Measurements from ENCODE around the gene NCMAP.
"Not testable (repeated sequence)": the region's sequence is repeated elsewhere in the genome, so short reads cannot be mapped to it uniquely, and the experiment has no call there.

NCMAP gene, protein sequence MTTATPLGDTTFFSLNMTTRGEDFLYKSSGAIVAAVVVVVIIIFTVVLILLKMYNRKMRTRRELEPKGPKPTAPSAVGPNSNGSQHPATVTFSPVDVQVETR

DNA sequence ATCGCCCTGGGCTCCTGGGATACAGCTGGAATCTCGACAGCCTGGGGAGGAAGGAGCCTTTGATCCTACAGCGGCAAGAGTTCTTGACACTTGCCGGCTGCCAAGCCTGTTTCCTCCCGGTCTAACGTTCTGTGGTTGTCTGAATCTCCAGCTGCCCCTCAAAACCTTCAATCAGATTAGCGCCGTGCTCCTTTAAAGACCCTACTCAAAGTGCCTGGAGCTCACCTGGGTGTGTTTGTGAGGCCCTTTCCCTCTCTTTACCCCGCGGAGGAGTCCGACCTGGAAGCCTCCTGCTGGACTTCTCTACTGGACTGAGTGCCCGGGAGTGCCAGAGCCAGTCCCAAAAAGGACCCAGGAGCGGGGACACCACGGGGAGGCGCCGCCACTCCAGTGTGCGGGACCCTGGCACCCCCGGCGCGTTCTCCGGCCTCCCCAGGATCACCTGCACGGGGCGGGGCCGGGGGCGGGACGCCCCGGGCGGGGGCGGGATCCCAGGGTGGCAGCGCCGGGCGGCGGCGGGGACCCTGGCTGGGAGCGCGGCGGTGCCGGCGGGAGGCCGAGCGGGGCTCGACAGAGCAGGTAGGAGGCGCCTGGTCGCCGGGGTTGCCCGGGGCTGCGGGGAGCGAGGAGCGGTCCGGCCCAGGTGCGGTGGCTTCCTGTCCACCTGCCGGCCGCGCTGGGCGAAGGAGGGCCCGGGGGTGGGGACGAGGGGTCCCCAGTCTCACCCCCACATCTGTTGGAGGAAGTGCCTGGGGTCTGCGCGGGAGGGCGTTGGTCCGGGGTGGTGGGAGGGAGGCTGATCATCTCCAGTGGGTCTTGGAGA is at the start of gene NCMAP:
Gene NCMAP, plus strand, starts transcription at position 497 of the 823 bp plus-strand sequence. CDS start 39,344 bp downstream, outside the sequence.
- DNase-seq (ENCODE audit: low spot score), result peak; percentile 76

DNA sequence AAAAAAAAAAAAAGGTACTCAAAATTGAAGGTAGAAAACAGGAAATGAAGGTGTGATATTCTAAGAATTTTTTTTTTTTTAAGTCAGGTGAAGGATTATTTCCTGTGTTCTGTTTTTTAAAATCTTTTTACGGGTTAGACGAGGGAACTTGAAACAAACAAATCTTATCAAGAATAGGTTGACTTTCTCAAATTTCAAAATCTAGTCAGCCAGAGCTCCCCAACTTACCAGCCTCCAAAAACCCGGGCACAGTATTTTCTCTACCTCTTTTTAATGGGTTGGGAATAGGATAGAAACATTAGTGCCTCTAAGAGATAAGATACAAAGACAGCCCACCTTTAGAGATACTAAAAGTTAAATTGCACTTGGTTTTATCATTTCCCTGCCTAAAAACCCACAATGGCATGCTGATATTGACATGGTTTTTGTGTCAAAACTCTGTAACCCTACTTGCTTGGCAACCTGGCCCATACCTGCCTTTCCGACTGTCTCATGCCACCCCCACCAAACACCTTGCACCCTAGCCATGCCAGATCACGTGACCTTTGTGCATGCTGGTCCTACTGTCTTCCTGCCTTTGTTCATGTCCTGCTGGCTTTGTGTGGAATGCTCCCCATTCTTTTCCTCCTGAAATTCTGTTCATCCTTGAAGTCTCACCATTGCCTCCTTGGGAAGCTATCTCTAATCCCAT is 49.1 kb upstream of the NCMAP start:
- DNase-seq (ENCODE audit: low spot score), result no peak

DNA sequence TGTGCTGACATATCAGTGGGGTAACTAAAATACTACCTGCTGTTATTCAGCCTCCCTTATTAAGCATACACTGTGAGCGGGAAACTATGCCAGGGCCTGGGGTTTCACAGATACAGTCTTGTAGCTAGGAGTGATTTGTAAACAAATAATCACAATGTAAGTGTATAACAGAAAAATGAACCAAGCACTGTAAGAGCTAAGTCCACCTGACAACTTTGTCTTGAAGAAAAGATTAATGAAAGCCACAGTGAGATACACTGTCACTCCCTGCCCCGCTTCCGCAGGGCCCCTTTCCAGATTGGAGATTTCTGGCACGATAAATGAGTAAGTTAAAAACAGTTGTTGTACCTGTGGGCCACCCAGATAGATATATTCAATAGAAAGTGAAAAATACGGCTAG is 48.5 kb upstream of the NCMAP start:
- DNase-seq (ENCODE audit: low spot score), result no peak

DNA sequence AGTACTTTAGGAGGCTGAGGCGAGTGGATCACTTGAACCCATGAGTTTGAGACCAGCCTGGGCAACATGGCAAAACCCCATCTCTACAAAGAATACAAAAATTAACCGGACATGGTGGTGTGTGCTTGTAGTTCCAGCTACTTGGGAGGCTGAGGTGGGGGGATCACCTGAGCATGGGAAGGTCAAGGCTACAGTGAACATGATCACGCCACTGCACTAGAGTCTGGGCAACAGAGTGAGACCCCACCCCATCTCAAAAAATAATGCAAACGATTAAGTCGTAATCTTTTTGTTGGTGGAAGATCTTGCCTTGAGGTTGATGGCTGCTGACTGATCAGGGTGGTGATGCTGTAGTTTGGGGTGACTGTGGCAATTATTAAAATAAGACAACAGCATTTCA is 47.0 kb upstream of the NCMAP start:
- DNase-seq (ENCODE audit: low spot score), result no peak

DNA sequence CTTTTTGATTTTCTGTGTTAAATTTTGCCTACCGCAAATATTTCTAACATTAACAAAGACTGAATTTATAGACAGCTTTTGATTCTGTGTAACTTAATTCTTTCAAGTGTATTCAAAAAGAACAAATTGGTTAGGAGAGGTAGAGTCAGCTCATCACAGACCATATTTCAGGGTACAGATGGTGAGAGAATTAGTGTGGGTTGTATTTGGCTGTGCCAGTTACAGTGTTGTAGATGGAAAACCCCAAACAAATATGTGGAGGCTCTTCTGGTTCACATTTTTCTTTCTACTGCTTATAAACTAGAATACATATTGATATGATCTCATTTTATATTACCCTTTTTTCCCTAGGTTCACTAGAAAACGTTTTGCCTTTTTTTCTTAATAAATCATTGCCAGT is 42.2 kb upstream of the NCMAP start:
- DNase-seq (ENCODE audit: low spot score), result no peak

DNA sequence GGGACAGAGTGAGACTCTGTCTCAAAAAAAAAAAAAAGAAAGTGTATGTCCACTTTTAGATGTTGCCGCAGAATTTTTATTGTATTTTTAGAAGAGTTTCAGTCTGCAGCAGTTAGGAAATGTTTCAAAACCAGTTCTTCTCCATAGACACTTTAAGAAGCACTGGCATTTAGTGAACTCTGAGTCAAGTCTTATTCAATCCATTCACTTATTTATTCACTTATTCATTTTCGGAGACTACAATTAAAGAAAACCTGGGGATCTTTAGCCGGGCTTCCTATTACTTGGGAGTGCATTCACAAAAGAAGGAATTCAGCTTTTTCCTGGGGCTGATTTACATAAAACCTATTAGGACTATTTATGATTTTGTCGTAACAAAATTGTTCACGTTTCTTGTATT is 40.9 kb upstream of the NCMAP start:
- DNase-seq (ENCODE audit: low spot score), result no peak

DNA sequence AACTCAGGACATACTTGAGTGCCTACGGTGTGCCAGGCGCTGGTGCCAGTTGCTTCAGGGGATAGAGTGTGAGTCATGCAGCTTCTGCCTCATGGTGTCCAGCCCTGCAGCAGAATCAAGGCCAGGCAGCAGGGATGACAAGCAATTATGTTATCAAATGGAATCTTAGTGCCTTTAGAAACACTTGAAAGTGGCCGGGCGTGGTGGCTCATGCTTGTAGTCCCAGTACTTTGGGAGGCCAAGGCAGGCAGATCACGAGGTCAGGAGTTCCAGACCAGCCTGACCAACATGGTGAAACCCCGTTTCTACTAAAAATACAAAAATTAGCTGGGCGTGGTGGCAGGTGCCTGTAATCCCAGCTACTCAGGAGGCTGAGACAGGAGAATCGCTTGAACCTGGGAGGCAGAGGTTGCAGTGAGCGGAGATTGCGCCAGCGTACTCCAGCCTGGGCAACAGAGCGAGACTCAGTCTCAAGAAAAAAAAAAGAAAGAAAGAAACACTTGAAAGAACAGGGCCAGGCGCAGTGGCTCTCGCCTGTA is 40.1 kb upstream of the NCMAP start:
- not testable (repeated sequence) for DNase-seq (ENCODE audit: low spot score)

DNA sequence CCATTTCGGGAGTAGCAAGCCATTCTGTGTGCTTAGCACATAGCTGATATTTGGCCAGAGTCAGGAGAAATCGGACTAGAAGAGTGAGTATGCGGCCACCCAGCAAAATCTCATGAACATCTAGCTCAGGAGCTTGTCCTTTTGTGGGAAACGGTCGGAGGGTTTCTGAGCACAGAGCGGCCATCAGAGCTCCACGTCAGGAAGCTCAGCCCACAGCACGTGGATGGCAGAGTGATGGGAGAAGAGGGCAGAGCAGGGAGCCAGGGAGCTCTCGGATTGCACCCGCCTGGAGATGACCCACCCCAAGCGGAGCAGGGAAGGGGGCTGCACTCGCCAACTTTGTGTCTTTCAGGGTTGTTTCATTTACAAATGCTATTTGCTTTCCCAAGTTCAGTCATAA is 39.4 kb upstream of the NCMAP start:
- DNase-seq (ENCODE audit: low spot score), result no peak

DNA sequence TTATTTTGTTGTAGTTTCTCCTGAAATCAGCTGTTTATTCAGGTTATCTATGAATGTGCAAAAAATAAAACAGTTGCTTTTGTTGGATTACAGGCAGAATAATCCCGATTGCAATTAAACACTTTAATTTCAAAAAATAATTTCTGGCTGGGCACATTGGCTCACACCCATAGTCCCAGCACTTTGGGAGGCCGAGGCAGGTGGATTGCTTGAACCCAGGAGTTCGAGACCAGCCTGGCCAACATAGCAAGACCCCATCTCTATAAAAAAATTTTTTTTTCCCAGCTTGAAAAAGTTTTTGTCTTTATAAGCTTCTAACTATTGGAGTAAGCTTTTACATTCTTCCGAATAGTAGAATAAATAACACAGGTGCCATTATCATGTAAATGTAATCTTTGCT is 38.0 kb upstream of the NCMAP start:
- DNase-seq (ENCODE audit: low spot score), result no peak

DNA sequence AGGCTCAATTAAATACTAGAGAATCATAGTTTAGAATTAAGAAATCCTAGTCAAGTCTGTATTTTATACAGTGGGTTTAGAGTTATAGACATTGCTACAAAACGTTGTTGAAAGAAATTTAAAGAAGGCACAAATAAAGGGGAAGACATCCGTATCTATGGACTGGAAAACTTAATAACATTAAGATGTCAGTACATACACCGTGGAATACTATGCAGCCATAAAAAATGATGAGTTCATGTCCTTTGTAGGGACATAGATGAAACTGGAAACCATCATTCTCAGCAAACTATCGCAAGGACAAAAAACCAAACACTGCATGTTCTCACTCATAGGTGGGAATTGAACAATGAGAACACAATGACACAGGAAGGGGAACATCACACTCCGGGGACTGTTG is 35.6 kb upstream of the NCMAP start:
- DNase-seq (ENCODE audit: low spot score), result not testable (repeated sequence)

DNA sequence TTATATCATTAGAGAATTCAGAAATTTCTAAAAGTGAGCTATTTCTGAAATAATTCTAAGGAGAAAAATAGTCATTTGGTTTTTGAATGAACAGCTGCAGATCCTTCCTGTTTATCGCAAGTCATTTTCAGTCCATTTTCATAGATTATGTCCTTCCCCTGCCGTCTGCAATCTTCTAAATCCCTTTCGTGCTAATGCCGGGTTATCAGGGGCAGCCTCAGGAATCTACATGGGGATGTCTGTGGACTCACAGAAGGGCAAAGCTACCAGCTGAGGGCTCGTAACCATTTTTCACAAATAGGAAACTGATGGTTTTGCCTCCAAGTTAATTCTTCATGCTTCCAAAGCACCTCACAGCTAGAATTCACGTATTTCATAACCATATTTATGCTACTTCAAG is 30.3 kb upstream of the NCMAP start:
- DNase-seq (ENCODE audit: low spot score), result no peak

DNA sequence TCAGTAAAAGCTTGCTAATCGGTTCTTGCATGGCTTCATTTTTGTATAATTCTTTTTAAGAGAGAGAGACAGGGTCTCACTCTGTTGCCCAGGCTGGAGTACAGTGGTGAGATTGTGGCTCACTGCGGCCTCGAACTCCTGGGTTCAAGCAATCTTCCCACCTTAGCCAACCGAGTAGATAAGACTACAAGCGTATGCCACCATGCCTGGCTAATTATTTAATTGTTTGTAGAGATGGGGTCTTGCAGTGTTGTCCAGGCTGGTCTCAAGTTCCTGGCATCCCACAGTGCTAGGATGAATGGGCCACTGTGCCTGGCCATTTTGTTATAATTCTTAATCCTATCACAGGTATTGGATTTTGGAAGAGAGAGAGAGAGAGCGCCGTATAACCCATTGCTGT is 29.8 kb upstream of the NCMAP start:
- DNase-seq (ENCODE audit: low spot score), result no peak

DNA sequence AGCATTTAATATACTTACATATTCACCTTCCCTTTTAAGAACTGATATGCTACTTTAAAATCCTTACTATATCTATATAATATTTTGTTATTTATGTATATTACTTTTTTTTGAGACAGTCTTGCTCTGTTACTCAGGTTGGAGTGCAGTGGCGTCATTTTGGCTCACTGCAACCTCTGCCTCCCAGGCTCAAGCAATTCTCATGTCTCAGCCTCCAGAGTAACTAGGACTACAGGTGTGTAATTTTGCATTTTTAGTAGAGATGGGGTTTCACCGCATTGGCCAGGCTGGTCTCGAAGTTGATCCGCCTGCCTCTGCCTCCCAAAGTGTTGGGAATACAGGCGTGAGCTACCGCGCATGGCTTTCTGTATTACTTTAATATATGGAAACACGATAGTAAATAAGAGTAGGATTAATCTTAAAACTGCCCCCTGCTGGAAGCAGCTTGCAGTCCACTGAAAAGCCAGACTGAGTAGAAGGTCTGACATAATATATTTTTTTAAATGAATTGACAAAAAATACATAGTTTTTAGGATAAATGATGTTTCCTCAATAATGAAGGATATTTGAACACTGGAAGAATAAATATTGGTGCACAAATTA is 28.8 kb upstream of the NCMAP start:
- peak; percentile 35 for DNase-seq (ENCODE audit: low spot score)

DNA sequence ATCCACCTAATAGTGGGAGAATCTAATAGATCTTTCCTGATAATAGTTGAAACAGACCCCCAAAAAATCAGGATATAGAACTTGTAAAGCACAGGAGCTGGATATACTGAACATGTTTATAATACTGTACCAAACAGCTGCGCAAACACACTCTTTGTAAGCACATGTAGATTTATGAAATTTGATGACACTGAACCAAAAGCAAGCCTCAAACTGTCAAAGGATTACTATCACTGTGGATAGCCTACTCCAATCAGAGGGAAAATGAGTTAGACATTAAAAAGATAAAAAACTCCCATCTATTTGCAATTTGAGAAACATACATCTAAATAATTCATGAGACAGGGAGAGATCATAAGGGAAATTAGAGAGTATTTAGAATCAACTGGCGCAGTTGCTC is 27.1 kb upstream of the NCMAP start:
- no peak for DNase-seq (ENCODE audit: low spot score)

DNA sequence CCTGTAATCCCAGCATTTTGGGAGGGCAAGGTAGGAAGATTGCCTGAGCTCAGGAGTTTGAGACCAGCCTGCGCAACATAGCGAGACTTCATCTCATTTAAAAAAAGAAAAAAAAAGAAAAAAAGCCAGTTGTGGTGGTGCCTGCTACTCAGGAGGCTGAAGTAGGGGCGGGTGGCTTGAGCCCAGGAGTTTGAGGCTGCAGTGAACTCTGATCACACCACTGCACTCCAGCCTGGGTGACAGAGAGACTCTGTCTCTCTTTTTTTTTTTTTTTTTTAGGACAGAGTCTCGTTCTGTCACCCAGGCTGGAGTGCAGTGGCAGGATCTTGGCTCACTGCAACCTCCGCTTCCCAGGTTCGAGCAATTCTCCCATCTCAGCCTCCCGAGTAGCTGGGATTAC is 26.6 kb upstream of the NCMAP start:
- DNase-seq (ENCODE audit: low spot score), result not testable (repeated sequence)

DNA sequence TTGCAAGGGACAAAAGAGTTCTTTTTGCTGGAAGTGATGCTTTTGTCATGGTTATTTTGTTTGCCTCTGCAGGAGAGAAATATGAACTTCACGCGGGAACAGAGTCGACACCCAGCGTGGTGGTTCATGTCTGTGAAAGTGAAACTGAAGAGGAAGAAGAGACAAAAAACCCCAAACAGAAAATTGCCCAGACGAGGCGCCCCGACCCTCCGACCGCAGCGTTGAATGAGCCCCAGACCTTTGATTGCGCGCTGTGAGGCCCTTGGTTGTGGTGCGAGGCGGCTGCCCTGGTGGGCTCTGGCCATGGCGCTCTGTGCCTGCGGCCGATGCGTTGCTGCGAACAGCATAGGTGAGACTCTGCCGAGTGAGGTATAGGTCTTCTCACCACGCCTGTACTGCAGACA is 20.9 kb upstream of the NCMAP start:
- no peak for DNase-seq (ENCODE audit: low spot score)

DNA sequence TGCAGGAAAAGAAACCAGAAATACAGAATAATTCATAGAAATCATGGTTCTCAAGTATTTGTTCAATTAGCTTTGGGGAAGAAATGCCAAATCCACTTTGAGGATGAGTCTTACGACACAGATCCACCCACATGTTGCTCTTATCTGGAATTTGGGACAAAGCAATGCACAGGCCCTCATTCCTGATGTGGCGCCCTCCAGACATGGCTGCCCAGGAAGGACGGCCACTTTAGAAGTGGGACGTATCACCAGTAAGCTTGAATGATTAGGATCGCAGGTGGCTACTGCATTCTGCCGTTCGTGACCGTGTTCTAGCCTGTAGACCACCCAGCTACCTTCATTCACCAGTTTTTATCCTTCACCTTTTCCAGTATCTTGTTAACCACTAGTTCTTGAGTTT is 20.1 kb upstream of the NCMAP start:
- no peak for DNase-seq (ENCODE audit: low spot score)

DNA sequence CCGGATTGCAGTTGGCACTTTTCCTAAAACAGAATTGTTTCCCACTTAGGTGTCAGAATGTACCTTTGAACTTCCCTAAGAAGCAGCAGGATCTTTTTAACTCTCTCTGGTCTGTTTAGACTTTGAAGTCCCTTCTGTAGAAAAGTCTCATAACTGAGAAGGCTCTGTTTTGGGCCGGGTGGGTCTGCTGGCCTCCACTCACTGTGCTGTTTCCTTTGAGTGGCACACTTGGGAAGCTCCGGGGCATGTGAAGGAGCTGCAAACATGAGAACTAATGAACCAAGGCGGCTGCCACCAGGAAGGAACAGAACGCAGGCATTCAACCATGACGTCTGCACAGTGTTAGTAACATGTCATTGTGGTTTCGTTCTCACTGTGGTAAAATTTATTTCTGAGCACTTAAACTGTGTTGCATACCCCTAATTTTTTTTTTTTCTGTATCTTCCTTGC is 19.5 kb upstream of the NCMAP start:
- DNase-seq (ENCODE audit: low spot score), result no peak

DNA sequence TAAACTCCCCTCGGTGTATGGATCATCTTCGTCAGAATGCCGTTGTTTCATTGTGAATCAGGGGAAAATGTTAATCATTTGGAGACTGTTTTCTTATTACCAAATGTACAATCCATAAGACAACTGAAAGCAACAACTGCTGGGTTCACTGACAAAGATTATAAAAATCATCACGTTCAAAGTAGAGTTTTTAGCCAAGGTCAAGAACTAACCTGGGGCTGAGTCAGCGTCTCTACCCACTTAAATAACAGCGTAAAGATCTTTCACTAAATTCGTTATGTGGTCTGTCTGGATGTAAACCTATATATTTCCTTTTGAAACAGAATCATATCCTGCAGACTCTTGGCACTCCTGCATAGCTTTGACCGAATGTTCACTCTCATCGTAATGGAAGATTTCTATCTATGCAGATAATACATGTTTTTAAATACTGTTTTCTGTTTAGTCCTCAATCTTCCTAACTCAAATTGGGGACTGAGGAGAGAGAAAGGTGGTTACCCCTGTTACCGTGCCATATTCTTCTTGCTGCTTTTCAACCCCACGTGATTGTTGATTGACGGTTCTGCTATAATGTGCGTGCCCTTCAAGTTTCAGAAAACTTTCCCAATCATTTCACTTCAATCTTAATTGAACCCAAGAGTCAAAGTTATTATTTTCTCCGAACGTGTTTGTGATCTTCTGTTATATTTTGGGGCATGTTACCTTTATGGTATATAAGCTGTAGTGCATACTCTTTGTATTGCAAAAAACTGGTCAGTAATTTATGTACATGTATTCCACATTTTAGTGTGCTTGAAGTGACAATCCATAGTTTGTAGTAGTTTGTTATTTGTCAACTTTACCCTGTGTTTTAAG is 15.6 kb upstream of the NCMAP start:
- no peak for DNase-seq (ENCODE audit: low spot score)

DNA sequence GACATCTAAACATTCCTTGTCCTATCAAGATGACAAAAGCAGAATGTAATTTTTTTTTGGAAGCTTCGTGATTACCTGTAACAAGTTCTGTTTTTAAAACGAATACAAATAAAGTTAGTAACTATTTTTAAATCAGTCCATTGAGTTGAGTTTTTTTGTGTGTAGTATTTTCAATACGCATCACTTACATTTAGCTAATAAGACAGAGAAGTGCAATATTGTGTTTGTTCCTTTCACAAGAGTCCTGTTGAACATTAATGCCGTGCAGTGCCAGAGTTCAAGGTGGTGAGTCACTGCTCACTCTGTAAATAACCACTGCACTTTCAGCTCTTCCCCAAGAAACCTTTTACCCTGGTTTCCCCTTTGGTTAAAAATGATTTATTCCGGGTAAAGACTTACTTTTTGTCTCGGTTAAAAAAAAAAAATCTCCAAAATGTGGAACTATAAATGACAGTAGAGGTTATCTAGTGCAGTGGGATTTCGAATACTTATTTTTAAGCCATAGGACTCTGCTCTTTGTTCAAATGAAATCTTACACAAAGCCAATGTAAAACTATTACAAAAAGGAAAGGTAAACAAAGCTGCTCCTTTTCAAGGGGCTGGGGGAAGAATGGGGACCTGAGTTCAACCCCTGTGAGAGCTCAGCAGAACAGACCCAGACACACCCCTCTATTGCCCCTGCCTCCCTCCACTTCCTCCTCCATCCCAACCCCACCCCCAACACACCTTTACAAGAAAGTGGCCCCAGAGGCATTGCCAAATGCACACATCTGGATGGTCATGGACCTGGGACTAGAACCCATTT is 14.8 kb upstream of the NCMAP start:
- DNase-seq (ENCODE audit: low spot score), result no peak
